Right atrium auricular region (tissue), 2 donors: ENCODE results near the gene PPP2R5D. TPM values are rescaled to one million over a fixed set of nuclear protein-coding genes. Genes with fewer than 3 reads are reported as not detected.

Experiments
- DNase-seq: peaks from one replicate; pipeline ENCODE4 v3.0.0-alpha.2; 2019; ENCODE audit warnings: low spot score
- H3K27ac ChIP-seq, 2 donors: fragments of 200-600 bp; sonication (generic); 1 replicate in 1 of 2; 2 replicates in 1 of 2; pipeline ENCODE4 v1.5.1; 2016 to 2019
- H3K27me3 ChIP-seq, 2 donors: fragments of 200-600 bp; sonication (generic); one replicate each; pipeline versions ENCODE4 v1.5.1 to v1.6.0; 2017 to 2019
- H3K36me3 ChIP-seq: fragments of 200-600 bp; sonication (generic); one replicate; pipeline ENCODE4 v1.5.1; 2016
- H3K4me1 ChIP-seq, 2 donors: fragments of 200-600 bp; sonication (generic); one replicate each; pipeline versions ENCODE4 v1.5.1 to v1.6.0; 2017 to 2019
- H3K4me3 ChIP-seq, 2 donors: fragments of 200-600 bp; sonication (generic); 1 replicate in 1 of 2; 2 replicates in 1 of 2; pipeline ENCODE4 v1.5.1; 2017 to 2019; ENCODE audit warnings: mild to moderate bottlenecking in 1 of 2, moderate library complexity in 1 of 2
- H3K9me3 ChIP-seq, 2 donors: fragments of 200-600 bp; sonication (generic); one replicate each; pipeline ENCODE4 v1.5.1; 2019
- total RNA-seq, 2 donors: library from RNA; depleted of rRNA; stranded (reverse); fragments of >200 nt; gene quantifications; one replicate each; pipeline ENCODE4 v1.1.0, GENCODE V29; 2016
- TF ChIP-seq, protein P1 (sequence below), 2 donors: fragments of 200-600 bp; sonication (generic); IDR thresholded peaks; one replicate each; pipeline ENCODE4 v1.5.1; 2019; ENCODE audit warnings: antibody characterized with exemption in 2 of 2

PPP2R5D gene
- total RNA-seq, 2 donors from 2014 or later, result 32.8 to 41.1 TPM

DNA sequence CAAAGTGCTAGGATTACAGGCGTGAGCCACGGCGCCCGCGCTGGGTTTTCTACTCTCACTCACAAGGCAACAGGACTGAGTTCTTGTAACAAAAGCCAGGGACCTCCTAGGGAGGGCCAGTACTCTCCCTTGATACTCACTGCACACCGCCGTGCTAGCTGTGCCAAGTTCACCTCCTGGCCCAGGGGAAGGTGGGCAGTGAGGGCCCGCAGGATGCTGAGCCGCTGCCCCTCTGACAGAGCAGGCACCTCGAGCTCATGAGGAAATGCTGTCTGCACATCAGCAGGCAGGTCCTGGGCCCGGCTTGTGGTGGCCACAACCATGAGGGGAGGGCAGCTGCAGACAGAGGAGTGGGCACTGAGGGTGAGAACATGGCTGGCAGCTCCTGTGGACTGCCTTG, 17.1 kb upstream of the PPP2R5D start:
- Histone ChIP-seq H3K4me3 (no peak overlapping the region), H3K9me3 (no peaks in the 10 kb centered on the region), H3K36me3 (peaks cover 37% of the 10 kb centered on the region), H3K27ac (no peak overlapping the region), H3K27me3 (no peaks in the 10 kb centered on the region), H3K4me1 (peaks cover 0 to 14% of the 10 kb centered on the region in 2 donors)
- no peak for DNase-seq
- TF ChIP-seq, protein P1, sequence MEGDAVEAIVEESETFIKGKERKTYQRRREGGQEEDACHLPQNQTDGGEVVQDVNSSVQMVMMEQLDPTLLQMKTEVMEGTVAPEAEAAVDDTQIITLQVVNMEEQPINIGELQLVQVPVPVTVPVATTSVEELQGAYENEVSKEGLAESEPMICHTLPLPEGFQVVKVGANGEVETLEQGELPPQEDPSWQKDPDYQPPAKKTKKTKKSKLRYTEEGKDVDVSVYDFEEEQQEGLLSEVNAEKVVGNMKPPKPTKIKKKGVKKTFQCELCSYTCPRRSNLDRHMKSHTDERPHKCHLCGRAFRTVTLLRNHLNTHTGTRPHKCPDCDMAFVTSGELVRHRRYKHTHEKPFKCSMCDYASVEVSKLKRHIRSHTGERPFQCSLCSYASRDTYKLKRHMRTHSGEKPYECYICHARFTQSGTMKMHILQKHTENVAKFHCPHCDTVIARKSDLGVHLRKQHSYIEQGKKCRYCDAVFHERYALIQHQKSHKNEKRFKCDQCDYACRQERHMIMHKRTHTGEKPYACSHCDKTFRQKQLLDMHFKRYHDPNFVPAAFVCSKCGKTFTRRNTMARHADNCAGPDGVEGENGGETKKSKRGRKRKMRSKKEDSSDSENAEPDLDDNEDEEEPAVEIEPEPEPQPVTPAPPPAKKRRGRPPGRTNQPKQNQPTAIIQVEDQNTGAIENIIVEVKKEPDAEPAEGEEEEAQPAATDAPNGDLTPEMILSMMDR (IDR thresholded peaks at IDR 0.05), result no peak

DNA sequence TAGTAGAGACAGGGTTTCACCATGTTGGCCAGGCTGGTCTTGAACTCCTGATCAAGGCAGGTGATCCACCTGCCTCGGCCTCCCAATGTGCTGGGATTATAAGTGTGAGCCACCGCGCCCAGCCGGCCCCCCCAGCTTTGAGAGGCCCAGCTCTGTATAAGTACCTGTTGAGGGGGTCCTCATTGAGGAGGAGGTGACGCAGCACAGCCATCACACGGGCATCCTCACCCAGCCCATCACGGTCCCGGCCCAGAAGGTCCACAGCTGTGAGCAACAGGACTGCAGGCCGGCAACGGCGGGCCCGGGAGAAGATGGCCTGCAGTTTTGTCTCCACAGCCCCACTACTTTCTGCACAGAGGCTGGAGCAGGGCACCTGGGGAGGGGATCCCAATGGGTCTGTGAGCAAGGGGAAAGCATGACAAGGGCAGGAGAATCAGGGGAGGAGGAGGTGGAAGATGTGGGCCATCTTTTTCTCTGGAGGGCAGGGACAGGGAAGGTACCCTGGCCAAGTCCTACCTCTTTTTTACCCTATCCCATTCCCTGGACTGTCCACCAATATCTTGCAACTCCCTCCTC, 16.2 kb upstream of the PPP2R5D start:
- Histone ChIP-seq H3K4me1 (peaks cover 0 to 14% of the 10 kb centered on the region in 2 donors), H3K4me3 (no peak overlapping the region), H3K27me3 (no peaks in the 10 kb centered on the region), H3K9me3 (no peaks in the 10 kb centered on the region), H3K36me3 (peaks cover 35% of the 10 kb centered on the region), H3K27ac (no peak overlapping the region)
- DNase-seq, result no peak
- TF ChIP-seq, protein P1 (IDR thresholded peaks at IDR 0.05), result no peak

DNA sequence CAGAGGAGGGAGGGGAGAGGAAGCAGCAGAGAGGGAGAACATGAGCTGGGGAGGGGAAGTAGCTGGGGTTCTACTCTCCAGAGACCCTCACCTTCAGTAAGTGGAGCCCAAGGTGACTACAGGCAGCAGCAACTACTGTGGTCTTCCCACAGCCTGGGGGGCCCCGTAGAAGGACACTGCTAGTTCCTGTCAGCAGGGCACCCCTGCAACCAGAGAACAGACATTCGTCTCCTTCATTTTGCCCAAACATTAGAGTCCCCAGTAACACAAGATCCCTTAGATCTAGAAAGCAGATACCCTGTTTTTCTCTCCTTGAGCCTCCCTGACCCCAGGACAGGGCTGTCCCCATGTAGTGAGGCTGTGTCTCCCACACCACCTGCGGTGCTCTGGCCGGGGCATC, 15.6 kb upstream of the PPP2R5D start:
- peaks cover 30% of the 10 kb centered on the region for H3K36me3 ChIP-seq
- no peak for DNase-seq
- no peaks in the 10 kb centered on the region for H3K27me3 ChIP-seq
- H3K4me1 ChIP-seq, result peaks cover 0 to 14% of the 10 kb centered on the region in 2 donors
- TF ChIP-seq, protein P1 (IDR thresholded peaks at IDR 0.05), result no peak
- no peak overlapping the region for H3K27ac ChIP-seq
- no peak overlapping the region for H3K4me3 ChIP-seq
- no peaks in the 10 kb centered on the region for H3K9me3 ChIP-seq

DNA sequence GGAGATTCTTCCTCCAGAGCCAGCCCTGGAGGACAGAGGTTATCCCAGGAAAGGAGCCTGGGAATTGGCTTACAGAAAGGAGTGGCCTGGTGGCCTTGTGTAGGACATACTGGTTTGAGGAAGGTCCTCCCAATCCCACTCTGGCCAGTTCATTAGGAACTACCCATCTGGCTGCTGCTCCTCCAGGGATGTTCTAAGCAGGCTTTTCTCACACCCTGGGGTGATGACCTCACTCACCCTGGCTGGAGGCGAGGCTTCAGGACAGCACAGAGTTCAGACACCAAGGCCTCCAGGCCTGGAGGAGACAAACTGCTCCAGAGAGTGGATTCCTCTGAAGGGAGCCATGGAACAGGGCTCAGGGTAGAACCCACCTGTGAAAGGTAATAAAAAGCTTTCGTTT, 14.9 kb upstream of the PPP2R5D start:
- no peaks in the 10 kb centered on the region for H3K27me3 ChIP-seq
- H3K9me3 ChIP-seq, result no peaks in the 10 kb centered on the region
- no peak overlapping the region for H3K4me3 ChIP-seq
- H3K4me1 ChIP-seq, result peaks cover 0 to 14% of the 10 kb centered on the region in 2 donors
- peaks cover 25% of the 10 kb centered on the region for H3K36me3 ChIP-seq
- TF ChIP-seq, protein P1 (IDR thresholded peaks at IDR 0.05), result no peak
- no peak for DNase-seq
- no peak overlapping the region for H3K27ac ChIP-seq

DNA sequence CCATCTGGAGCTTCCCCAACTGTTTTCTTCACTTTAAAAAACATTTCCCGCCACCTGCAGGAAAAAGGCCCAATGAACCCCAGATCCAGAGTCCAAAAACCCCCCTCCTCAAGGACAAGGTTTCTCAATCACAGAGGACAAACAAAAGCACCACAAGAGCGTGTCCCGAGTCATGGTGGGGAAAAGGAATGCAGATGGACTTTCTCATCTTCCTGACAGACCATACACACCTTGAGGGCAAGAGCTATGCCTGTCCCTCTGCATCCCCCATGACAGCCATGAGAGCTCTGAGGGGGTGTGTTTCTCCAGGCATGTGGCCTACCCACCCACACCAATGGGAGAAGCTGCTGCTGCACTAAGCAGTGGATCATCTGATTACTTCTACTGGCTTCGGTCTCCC, 14.4 kb upstream of the PPP2R5D start:
- H3K4me3 ChIP-seq, result no peak overlapping the region
- DNase-seq, result no peak
- peaks cover 0 to 14% of the 10 kb centered on the region in 2 donors for H3K4me1 ChIP-seq
- TF ChIP-seq, protein P1 (IDR thresholded peaks at IDR 0.05), result no peak
- no peaks in the 10 kb centered on the region for H3K9me3 ChIP-seq
- peaks cover 20% of the 10 kb centered on the region for H3K36me3 ChIP-seq
- no peaks in the 10 kb centered on the region for H3K27me3 ChIP-seq
- H3K27ac ChIP-seq, result no peak overlapping the region
